GM08714 (cell line): Measurements from ENCODE around the gene MGST3.
"Not testable (repeated sequence)": the region's sequence is repeated elsewhere in the genome, so short reads cannot be mapped to it uniquely, and the experiment has no call there.

Experiments
- H3K4me3 ChIP-seq: fragments of 200-500 bp; sonication (Bioruptor generic); 2 replicates; pipeline ENCODE4 v1.5.1; 2014; ENCODE audit warnings: mild to moderate bottlenecking, low read length, inconsistent platforms
- ZNF274 ChIP-seq: IDR thresholded peaks from 2 replicates; pipeline ENCODE4 v1.6.1; 2012; ENCODE audit warnings: mild to moderate bottlenecking, low read depth, low read length

Gene MGST3

DNA sequence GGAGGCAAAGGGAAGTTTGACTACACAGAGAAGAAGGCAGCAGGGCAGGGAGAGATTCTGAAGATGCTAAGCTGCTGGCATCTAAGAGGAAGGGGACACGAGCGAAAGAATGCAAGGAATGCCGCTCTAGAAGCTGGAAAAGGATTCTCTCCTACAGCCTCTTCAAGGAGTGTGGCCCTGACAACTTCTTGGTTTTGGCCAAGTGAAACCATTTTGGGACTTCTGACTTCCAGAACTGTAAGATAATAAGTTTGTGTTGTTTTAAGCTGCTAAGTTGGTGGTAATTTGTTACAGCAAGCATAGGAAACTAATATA, 28.5 kb downstream of the MGST3 start:
- no peak overlapping the region for H3K4me3 ChIP-seq
- no peak for TF ChIP-seq ZNF274

GRCh38 chr1:165661703-165662102, 30.7 kb downstream of the MGST3 start:
- TF ChIP-seq ZNF274 = no peak
- no peak overlapping the region for H3K4me3 ChIP-seq

- H3K4me3 ChIP-seq = no peak overlapping the region
- TF ChIP-seq ZNF274 = no peak
Measured at GRCh38 chr1:165662186-165662585, 31.2 kb downstream of the MGST3 start.

DNA sequence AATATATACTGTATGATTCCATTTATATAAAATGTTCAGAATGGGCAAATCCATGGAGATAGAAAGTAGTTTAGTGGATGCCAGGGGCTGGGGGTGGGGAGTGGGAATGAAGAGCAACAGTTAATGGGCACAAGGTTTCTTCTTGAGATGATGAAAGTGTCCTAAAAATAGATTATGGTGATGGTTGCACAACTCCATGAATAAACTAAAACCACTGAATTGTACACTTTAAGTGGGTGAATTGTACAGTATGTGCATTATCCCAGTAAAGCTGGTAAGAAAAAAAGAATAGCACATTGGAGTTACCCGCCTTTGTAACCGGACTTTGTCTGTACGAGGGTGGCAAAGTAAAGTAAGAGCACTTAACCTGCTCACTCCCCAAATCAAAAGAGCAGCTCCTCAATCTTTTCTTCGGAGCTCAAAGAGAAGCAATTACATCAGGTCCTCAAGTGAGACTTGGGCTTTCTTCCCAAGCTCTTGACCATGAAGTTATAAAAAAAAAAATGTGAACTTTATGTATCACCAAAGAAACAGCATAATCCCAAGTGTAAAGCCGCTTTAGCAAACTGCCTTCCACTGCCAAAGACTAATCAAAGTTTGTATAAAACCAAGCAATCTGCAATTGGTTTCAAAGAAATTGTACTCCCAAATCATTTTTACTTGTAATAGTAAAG, 35.3 kb downstream of the MGST3 start:
- no peak overlapping the region for H3K4me3 ChIP-seq
- no peak for TF ChIP-seq ZNF274

DNA sequence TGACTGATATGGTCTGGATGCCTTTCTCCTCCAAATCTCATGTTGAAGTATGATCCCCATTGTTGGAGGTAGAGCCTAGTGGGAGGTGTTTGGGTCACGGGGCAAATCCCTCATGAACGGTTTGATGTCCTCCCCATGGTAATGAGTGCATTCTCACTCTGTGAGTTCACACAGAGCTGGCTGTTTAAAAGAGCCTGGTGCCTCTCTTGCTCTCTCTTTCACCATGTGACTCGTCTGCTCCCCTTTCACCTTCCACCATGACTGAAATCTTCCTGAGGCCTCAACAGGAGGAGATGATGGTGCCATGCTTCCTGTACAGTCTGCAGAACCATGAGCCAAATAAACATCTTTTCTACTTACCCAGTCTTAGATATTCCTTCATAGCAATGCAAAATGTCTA, 37.1 kb downstream of the MGST3 start:
- no peak for TF ChIP-seq ZNF274

DNA sequence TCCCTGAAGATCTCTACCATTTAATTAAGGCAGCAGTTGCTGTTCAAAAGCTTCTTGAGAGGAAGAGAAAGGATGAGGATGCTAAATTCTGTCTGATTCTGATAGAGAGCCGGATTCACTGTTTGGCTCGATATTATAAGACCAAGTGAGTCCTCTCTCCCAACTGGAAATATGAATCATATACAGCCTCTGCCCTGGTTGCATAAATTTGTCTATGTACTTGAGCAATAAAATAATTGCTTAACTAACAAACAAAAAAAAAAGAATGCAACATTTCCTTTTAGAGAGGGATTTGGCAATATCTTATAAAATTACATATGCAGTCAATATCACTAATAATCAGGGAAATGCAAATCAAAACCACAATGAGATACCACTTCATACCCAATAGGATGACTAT, 40.5 kb downstream of the MGST3 start:
- no peak overlapping the region for H3K4me3 ChIP-seq
- no peak for TF ChIP-seq ZNF274

More for the DNA sequence above, 37.1 kb downstream of the MGST3 start:
- no peak overlapping the region for H3K4me3 ChIP-seq

- no peak for TF ChIP-seq ZNF274
- no peak overlapping the region for H3K4me3 ChIP-seq
Measured at GRCh38 chr1:165674599-165674998, 43.6 kb downstream of the MGST3 start.

GRCh38 chr1:165675794-165676193, 44.8 kb downstream of the MGST3 start:
- no peak overlapping the region for H3K4me3 ChIP-seq
- no peak for TF ChIP-seq ZNF274

- no peak for TF ChIP-seq ZNF274
Measured at GRCh38 chr1:165678509-165678908, 47.5 kb downstream of the MGST3 start.

GRCh38 chr1:165679282-165680036, 48.4 kb downstream of the MGST3 start:
- no peak for TF ChIP-seq ZNF274
- no peak overlapping the region for H3K4me3 ChIP-seq

More at GRCh38 chr1:165678509-165678908, 47.5 kb downstream of the MGST3 start:
- H3K4me3 ChIP-seq = no peak overlapping the region

- TF ChIP-seq ZNF274 = no peak
- H3K4me3 ChIP-seq = no peak overlapping the region
Measured at GRCh38 chr1:165680303-165680702, 49.3 kb downstream of the MGST3 start.

GRCh38 chr1:165680773-165681172, 49.7 kb downstream of the MGST3 start:
- not testable (repeated sequence) for H3K4me3 ChIP-seq

- H3K4me3 ChIP-seq = no peak overlapping the region
- no peak for TF ChIP-seq ZNF274
Measured at GRCh38 chr1:165683848-165684485, 52.9 kb downstream of the MGST3 start.

DNA sequence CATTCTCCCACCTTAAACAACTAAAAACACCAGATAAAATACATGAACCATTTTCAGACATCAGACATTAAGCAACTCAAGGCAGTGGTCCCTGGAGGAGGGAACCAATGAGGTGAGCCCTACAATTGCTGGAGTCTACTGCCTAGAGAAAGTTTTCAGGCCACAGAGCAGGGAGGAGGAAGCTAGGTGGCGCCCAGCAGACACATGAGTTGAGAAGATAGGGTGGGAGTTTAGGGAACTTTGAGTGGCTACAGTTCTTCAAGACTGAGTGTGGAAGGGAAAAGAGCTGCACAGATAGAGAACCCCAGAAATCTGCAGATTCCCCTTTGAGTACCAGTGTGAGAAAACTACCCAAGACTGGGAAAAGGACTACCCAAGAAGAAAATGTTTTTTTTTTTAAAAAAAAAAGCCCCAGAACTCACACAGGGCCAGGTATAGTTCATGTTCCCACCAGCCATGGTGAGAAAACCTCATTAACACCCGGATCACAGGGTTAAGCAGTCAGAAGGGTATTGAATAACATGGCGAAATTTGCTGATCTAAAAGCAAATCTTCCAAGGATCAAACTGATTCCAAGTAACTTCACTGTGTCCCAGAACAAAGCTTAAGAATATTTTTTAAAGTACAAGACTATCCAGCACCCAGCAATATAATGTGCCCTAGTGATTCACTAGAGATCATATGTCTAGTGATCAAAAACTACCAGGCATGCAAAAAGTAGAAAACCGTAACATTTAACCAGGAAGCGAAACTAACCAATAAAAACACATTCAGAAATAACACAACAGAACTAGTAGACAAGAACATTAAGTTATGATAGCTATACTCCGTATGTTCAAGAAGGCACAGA, 55.3 kb downstream of the MGST3 start:
- no peak for TF ChIP-seq ZNF274
- no peak overlapping the region for H3K4me3 ChIP-seq
